Choroid plexus epithelial cell (primary cell): Measurements from ENCODE around the gene CRYBA4.

ENCODE experiments used
- DNase-seq: peaks from one replicate; pipeline ENCODE4 v3.0.0-alpha.2; 2010; ENCODE audit warnings: low read depth
- H3K4me3 ChIP-seq: 2 replicates; pipeline ENCODE4 v1.5.1; 2011; ENCODE audit warnings: low read depth, mild to moderate bottlenecking, control low read depth, low read length, moderate library complexity
- TF ChIP-seq, protein P1 (sequence below): conservative IDR thresholded peaks from 2 replicates; pipeline ENCODE4 v1.5.1; 2011; ENCODE audit warnings: low read depth, mild to moderate bottlenecking, control low read depth, inconsistent platforms, low read length, moderate library complexity

Gene CRYBA4

DNA sequence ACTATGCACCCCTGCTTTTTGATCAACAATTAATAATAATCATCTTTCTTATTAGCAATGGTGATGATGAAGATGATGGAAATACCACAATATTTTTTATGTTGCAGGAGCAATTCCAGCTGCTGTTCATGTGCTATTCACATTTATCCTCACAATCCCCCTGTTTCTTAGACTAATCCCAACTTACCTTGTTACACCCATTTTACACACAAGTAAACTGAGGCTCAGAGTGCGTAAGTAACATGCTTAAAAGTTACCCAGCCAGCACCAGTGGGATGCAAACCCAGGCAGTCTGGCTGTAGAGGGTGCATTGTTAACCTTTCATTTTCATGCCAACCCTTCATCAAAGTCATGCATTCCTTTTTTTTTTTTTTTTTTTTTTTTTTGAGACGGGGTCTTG is 1.6 kb upstream of the CRYBA4 start:
- no peak overlapping the region for H3K4me3 ChIP-seq
- TF ChIP-seq, protein P1, sequence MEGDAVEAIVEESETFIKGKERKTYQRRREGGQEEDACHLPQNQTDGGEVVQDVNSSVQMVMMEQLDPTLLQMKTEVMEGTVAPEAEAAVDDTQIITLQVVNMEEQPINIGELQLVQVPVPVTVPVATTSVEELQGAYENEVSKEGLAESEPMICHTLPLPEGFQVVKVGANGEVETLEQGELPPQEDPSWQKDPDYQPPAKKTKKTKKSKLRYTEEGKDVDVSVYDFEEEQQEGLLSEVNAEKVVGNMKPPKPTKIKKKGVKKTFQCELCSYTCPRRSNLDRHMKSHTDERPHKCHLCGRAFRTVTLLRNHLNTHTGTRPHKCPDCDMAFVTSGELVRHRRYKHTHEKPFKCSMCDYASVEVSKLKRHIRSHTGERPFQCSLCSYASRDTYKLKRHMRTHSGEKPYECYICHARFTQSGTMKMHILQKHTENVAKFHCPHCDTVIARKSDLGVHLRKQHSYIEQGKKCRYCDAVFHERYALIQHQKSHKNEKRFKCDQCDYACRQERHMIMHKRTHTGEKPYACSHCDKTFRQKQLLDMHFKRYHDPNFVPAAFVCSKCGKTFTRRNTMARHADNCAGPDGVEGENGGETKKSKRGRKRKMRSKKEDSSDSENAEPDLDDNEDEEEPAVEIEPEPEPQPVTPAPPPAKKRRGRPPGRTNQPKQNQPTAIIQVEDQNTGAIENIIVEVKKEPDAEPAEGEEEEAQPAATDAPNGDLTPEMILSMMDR = no peak
- DNase-seq = no peak

DNA sequence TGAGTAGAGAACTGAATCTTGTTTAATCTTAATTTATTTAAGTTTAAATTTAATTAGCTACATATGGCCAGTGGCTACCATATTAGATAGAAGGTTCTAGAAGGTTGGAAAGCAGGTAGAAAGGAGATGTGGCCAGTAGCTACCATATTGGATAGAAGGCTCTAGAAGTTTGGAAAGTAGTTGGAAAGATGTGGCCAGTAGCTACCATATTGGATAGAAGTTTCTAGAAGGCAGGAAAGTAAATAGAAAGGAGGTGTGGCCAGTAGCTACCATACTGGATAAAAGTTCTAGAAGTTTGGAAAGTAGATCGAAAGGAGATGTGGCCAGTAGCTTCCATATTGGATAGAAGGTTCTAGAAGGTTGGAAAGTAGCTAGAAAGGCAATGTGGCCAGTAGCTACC is 2.2 kb downstream of the CRYBA4 start:
- TF ChIP-seq, protein P1 = no peak
- DNase-seq = no peak
- H3K4me3 ChIP-seq = no peak overlapping the region

DNA sequence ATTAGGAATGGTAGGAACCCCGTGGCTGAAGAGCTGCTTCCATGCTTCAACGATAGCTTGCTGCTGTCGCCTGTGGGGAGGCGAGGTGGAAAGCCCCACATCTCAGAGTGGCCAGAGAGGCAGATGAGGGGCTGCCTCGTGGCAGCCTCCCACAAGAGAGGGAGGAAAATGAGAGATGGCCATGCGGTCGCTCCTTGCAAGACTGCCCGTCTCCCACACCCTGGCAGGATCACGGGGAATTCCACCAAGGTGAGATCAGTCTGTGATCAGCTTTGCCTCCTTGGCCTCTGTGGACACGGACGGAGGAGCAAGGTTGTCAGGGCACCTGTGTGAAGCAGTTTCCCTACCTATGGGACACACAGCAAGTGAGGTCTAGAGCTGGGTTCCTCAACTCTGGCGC is 3.0 kb downstream of the CRYBA4 start:
- TF ChIP-seq, protein P1 = no peak
- H3K4me3 ChIP-seq = no peak overlapping the region
- no peak for DNase-seq

DNA sequence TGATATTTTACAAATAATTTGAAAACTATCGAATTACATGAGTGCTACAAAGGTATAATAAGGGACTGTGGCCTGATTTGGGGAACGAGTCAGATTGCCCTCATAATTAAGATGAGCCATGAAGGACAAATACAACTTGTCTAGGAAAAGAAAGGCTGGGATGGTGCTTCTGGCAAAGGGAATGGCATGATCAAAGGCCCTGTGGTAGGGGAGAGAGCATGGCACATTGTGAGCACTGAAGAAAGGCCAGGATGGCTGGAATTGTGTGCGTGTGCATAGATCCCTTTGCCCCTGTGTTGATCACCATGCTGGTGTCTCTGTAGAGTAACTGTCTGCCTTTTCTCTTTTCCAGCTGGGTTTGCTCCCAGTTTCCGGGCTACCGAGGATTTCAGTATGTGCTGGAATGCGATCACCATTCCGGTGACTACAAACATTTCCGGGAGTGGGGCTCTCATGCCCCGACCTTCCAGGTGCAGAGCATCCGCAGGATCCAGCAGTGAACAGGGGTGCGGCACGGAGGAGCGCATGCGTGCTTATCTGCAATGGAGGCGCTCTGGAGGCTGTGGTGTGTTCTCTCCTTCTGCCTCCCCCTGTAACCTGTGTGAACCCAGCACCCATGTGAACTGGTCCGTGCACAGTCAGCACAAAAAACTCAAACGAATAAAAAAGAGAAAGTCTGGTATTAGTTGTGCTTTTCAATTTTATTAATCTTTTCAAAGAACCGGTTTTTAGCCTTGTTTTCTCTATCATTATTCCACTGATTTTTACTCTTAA is 8.4 kb downstream of the CRYBA4 start:
- H3K4me3 ChIP-seq = no peak overlapping the region
- TF ChIP-seq, protein P1 = no peak
- DNase-seq = no peak

DNA sequence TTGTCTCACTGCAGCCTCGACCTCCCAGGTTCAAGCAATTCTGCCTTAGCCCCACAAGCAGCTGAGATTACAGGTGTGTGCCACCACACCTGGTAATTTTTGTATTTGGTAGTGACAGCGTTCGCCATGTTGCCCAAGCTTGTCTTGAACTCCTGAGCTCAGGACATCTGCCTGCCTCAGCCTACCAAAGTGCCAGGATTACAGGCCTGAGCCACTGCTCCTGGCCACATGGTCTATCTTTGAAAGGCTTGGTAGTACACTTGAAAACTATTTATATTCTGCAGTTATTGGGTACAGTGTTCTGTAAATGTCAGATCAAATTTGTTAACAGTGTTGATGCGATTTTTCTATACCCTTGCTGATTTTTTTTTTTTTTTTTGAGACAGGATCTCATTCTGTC is 9.5 kb downstream of the CRYBA4 start:
- TF ChIP-seq, protein P1 = no peak
- no peak overlapping the region for H3K4me3 ChIP-seq
- DNase-seq = no peak

DNA sequence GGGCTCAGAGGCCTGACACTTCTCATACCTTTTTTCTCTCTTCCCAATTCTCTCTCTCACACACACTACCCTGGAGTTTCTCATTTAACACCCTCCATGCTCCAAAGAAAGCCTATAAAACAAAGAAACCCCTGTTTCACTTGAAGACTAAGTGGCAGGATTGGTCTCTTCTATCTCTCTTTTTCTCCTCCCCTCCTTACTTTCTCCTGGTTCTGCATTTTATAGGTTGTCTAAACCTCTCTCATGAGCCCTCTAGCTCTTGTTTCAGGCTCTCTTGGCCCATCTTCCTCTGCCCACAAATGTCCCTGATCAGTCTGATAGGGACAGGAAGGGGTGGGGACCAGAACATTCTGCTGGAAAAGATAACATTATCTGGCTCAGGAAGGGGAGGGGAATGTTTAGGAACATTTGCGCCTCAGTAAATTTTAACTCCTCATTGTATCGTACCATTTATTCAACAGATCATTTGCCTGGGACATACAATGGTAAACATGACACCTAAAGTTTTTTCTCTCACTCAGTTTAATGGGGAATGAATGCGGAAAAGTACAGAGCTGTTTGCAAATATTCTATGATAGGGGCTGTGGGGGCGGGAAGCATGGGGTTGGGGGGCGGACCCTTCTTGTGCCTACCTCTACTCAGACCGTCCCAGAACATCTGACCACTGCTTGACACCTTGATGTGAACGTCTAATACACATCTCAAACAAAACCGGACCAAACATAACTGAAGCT is 10.8 kb downstream of the CRYBA4 start:
- H3K4me3 ChIP-seq = no peak overlapping the region
- TF ChIP-seq, protein P1 = no peak
- DNase-seq = no peak
